ENCODE measurements around the gene C1orf159. TPM values are rescaled to one million over a fixed set of nuclear protein-coding genes. Genes with fewer than 3 reads are reported as not detected.

The C1orf159 gene
- total and polyA plus RNA-seq, 9 of the 15 experiments (the other 6 are each of a cell fraction or from before 2014, with no cell fraction given): 0.28 to 54.9 (median 10.6) TPM

GRCh38 chr1:1058088-1058905 is 57.6 kb downstream of the C1orf159 start:
- FAIRE-seq (peak; percentile 93), DNase-seq (ENCODE audit: extremely low read depth in 1 of 4, low spot score in 3 of 4) (peak; percentile 51 to 85 (median 60)), ATAC-seq (peak; percentile 64)
- intact Hi-C loops (cut with micrococcal nuclease) (no loop called here), in situ Hi-C loops (cut with MboI) (no loop called here)
- no peaks in the 10 kb centered on the region for H3K9me3 ChIP-seq (replicated peaks; ENCODE audit: control insufficient read depth, insufficient read depth, low read depth, low read length)
- no peaks in the 10 kb centered on the region for H3K9me1 ChIP-seq (ENCODE audit: control insufficient read depth, insufficient read depth, low read length)
- 12% methylated on average over 22 of the region's 24 CpGs for WGBS (ENCODE audit: insufficient coverage, low coverage, missing lambda C conversion rate)
- H3K4me1 ChIP-seq (replicated peaks in 1 of 2; ENCODE audit: control insufficient read depth in 2 of 2, insufficient read depth in 2 of 2, low read length in 2 of 2): peaks cover 37 to 84% of the 10 kb centered on the region in 2 experiments
- CTCF ChIA-PET (ENCODE audit: low intra/inter-chr PET ratio): no interaction called here
- peak overlapping the region; percentile 90 for H3K4me2 ChIP-seq (ENCODE audit: insufficient read depth, low read length)
- POLR2A ChIA-PET: interaction anchor here (1.0 to 1.5 kb wide), 5 partner anchors 7 to 18 kb away, joined by 3 to 4 read pairs (median 3); no protein-coding TSS in a partner anchor
- no peaks in the 10 kb centered on the region for H4K20me1 ChIP-seq (replicated peaks; ENCODE audit: control insufficient read depth, insufficient read depth, low read length)
- H3K9ac ChIP-seq (ENCODE audit: insufficient read depth in 1 of 2, low read depth in 2 of 2, low read length in 2 of 2): peak overlapping the region in 1 of 2 experiments; percentile 92; a peak in 3 of 4 replicates
- H3K79me2 ChIP-seq (ENCODE audit: control insufficient read depth, insufficient read depth, low read length): no peaks in the 10 kb centered on the region
- H3K27me3 ChIP-seq (ENCODE audit: control insufficient read depth in 2 of 2, insufficient read depth in 2 of 2, low read length in 2 of 2): no peaks in the 10 kb centered on the region
- H3K36me3 ChIP-seq (ENCODE audit: control insufficient read depth, insufficient read depth, low read length): peaks cover 23% of the 10 kb centered on the region; the same call in 1 of the 3 replicates
- peak overlapping the region; percentile 69 for H3K4me3 ChIP-seq
- no TSS peak for BruUV-seq (replicated peaks)
- H3K27ac ChIP-seq (ENCODE audit: extremely low read depth, low read depth, low read length): no peak overlapping the region
- H2AFZ ChIP-seq (ENCODE audit: low read depth, low read length): peak overlapping the region; percentile 86
- TF ChIP-seq MAX (CRISPR knock-in tag; IDR thresholded peaks at IDR 0.05) (peak; percentile 86), ETV1 (tag; conservative IDR thresholded peaks at IDR 0.05; ENCODE audit: low read depth) (peak; percentile 40; the same call in 1 of the 2 replicates), NELFE (IDR thresholded peaks at IDR 0.05; ENCODE audit: insufficient read depth, insufficient read length) (no peak), U2AF1 (optimal IDR thresholded peaks at IDR 0.05; ENCODE audit: low read depth, low read length) (no peak), HDAC1 (IDR thresholded peaks at IDR 0.05) (peak in 1 of 2 experiments; percentile 66; a peak in 2 of 4 replicates), UBTF (IDR thresholded peaks at IDR 0.05; ENCODE audit: borderline replicate concordance in 1 of 2, low read depth in 2 of 2, low read length in 2 of 2) (peak in 1 of 2 experiments; percentile 76; a peak in 1 of 4 replicates), ZNF830 (CRISPR knock-in tag; IDR thresholded peaks at IDR 0.05) (no peak), MNT (conservative IDR thresholded peaks at IDR 0.05) (peak; percentile 37 to 72; a peak in 1 of 4 replicates), TCF3 (CRISPR knock-in tag; IDR thresholded peaks at IDR 0.05) (peak; percentile 27; the same call in 1 of the 2 replicates), ARID4B (CRISPR knock-in tag; IDR thresholded peaks at IDR 0.05) (0 out of 2 replicates have a peak, but pooled peaks have one; percentile 6), MEIS2 (IDR thresholded peaks at IDR 0.05; ENCODE audit: partially characterized antibody) (peak; percentile 87)
